GM19240 (cell line): ENCODE results near the gene ENPP7.

Source experiments
- DNase-seq: peaks from one replicate; pipeline ENCODE4 v3.0.0; 2011; ENCODE audit warnings: low spot score; ENCODE audit not compliant: insufficient read length

ENPP7 gene

GRCh38 chr17:79730437-79730768 is 340 bp upstream of the ENPP7 start:
- DNase-seq: no peak

- DNase-seq: no peak
These were observed 1.5 kb downstream of the ENPP7 start for GRCh38 chr17:79732254-79732653.

GRCh38 chr17:79732804-79733691 is 2.3 kb downstream of the ENPP7 start:
- no peak for DNase-seq

- DNase-seq: no peak
These were observed 2.9 kb downstream of the ENPP7 start for GRCh38 chr17:79733692-79734070.

GRCh38 chr17:79735096-79735495 is 4.4 kb downstream of the ENPP7 start:
- no peak for DNase-seq

GRCh38 chr17:79737046-79737921 is 6.5 kb downstream of the ENPP7 start:
- DNase-seq: no peak

GRCh38 chr17:79737922-79738578 is 7.3 kb downstream of the ENPP7 start:
- no peak for DNase-seq

- DNase-seq: no peak
These were observed 7.9 kb downstream of the ENPP7 start for GRCh38 chr17:79738643-79739042.

- no peak for DNase-seq
These were observed 8.7 kb downstream of the ENPP7 start for GRCh38 chr17:79739148-79740062.

- no peak for DNase-seq
These were observed 9.7 kb downstream of the ENPP7 start for GRCh38 chr17:79740413-79740812.

GRCh38 chr17:79741401-79741750 is 10.6 kb downstream of the ENPP7 start:
- DNase-seq: no peak

GRCh38 chr17:79741751-79742588 is 11.2 kb downstream of the ENPP7 start:
- DNase-seq: peak; percentile 56

GRCh38 chr17:79742589-79742918 is 11.8 kb downstream of the ENPP7 start:
- no peak for DNase-seq

GRCh38 chr17:79742951-79743476 is 12.3 kb downstream of the ENPP7 start:
- DNase-seq: no peak

GRCh38 chr17:79743614-79744013 is 12.9 kb downstream of the ENPP7 start:
- no peak for DNase-seq

GRCh38 chr17:79745641-79746105 is 14.9 kb downstream of the ENPP7 start:
- DNase-seq: no peak

GRCh38 chr17:79746889-79747507 is 16.3 kb downstream of the ENPP7 start:
- DNase-seq: no peak

GRCh38 chr17:79747508-79748294 is 17.0 kb downstream of the ENPP7 start:
- no peak for DNase-seq
